Mesenchymal stem cell (in vitro differentiated cells and primary cell): ENCODE measurements around the gene BAZ2A.
"Not testable (repeated sequence)": the region's sequence is repeated elsewhere in the genome, so short reads cannot be mapped to it uniquely, and the experiment has no call there.

Experiments used
- DNase-seq: peaks from one replicate; pipeline ENCODE4 v3.0.0-alpha.2; 2013
- H2AFZ ChIP-seq: one replicate; pipeline ENCODE4 v1.6.1; 2013; ENCODE audit warnings: low read depth, mild to moderate bottlenecking, control low read depth, inconsistent platforms, low read length, moderate library complexity
- H2AK5ac ChIP-seq: 2 replicates; pipeline ENCODE4 v1.6.1; 2013; ENCODE audit warnings: low read length, moderate library complexity, mild to moderate bottlenecking, inconsistent platforms; ENCODE audit not compliant: severe bottlenecking
- H2BK120ac ChIP-seq: one replicate; pipeline ENCODE4 v1.6.1; 2013; ENCODE audit warnings: low read depth, mild to moderate bottlenecking, inconsistent platforms, low read length, moderate library complexity
- H2BK12ac ChIP-seq, 2 experiments: one replicate each; pipeline ENCODE4 v1.6.1; 2013; ENCODE audit warnings: inconsistent platforms in 2 of 2, low read length in 2 of 2, mild to moderate bottlenecking in 2 of 2, moderate library complexity in 2 of 2, control low read depth in 1 of 2
- H2BK15ac ChIP-seq: one replicate; pipeline ENCODE4 v1.6.1; 2013; ENCODE audit warnings: mild to moderate bottlenecking, low read depth, inconsistent platforms; ENCODE audit not compliant: poor library complexity, severe bottlenecking
- H2BK5ac ChIP-seq: 2 replicates; pipeline ENCODE4 v1.6.1; 2013; ENCODE audit warnings: low read depth, mild to moderate bottlenecking, low read length, control low read depth, inconsistent platforms; ENCODE audit not compliant: poor library complexity, severe bottlenecking
- H3K14ac ChIP-seq, 2 experiments: one replicate each; pipeline ENCODE4 v1.6.1; 2013; ENCODE audit warnings: inconsistent platforms in 2 of 2, low read length in 2 of 2, control low read depth in 1 of 2, mild to moderate bottlenecking in 1 of 2, moderate library complexity in 1 of 2
- H3K18ac ChIP-seq, 2 experiments: one replicate each; pipeline ENCODE4 v1.6.1; 2013; ENCODE audit warnings: inconsistent platforms in 2 of 2, low read length in 2 of 2, control low read depth in 1 of 2, low read depth in 1 of 2, mild to moderate bottlenecking in 1 of 2
- H3K23ac ChIP-seq, 2 experiments: one replicate each; pipeline ENCODE4 v1.6.1; 2013; ENCODE audit warnings: inconsistent platforms in 2 of 2, low read length in 2 of 2, mild to moderate bottlenecking in 2 of 2, moderate library complexity in 2 of 2, control low read depth in 1 of 2
- H3K27ac ChIP-seq: 2 replicates; pipeline ENCODE4 v1.5.1; 2013; ENCODE audit warnings: mild to moderate bottlenecking, moderate library complexity, low read length, control low read depth, inconsistent platforms; ENCODE audit not compliant: poor library complexity, severe bottlenecking
- H3K27me3 ChIP-seq, 2 experiments: 2 replicates each; pipeline versions ENCODE4 v1.6.1 to v1.7.0; 2013; ENCODE audit warnings: low read length in 2 of 2, mild to moderate bottlenecking in 2 of 2, moderate library complexity in 2 of 2, control low read depth in 1 of 2, inconsistent platforms in 1 of 2; ENCODE audit not compliant: control insufficient read depth in 1 of 2, insufficient read depth in 1 of 2
- H3K36me3 ChIP-seq, 2 experiments: 2 replicates each; pipeline versions ENCODE4 v1.6.1 to v1.7.0; 2013; ENCODE audit warnings: low read length in 2 of 2, control low read depth in 1 of 2, inconsistent platforms in 1 of 2, low read depth in 1 of 2, mild to moderate bottlenecking in 1 of 2; ENCODE audit not compliant: insufficient read depth in 2 of 2, control insufficient read depth in 1 of 2
- H3K4ac ChIP-seq, 2 experiments: one replicate each; pipeline ENCODE4 v1.6.1; 2013; ENCODE audit warnings: inconsistent platforms in 2 of 2, low read length in 2 of 2, mild to moderate bottlenecking in 2 of 2, moderate library complexity in 2 of 2, control low read depth in 1 of 2, low read depth in 1 of 2
- H3K4me1 ChIP-seq: 2 replicates; pipeline ENCODE4 v1.6.1; 2013; ENCODE audit warnings: low read depth, low read length, control low read depth; ENCODE audit not compliant: control insufficient read depth, insufficient read depth
- H3K4me2 ChIP-seq: 2 replicates; pipeline ENCODE4 v1.6.1; 2013; ENCODE audit warnings: low read length, mild to moderate bottlenecking, inconsistent platforms; ENCODE audit not compliant: poor library complexity, severe bottlenecking
- H3K4me3 ChIP-seq, 2 experiments: 2 replicates each; pipeline versions ENCODE4 v1.5.1 to v1.7.0; 2013; ENCODE audit warnings: low read length in 2 of 2, mild to moderate bottlenecking in 2 of 2, control low read depth in 1 of 2, low read depth in 1 of 2; ENCODE audit not compliant: insufficient read depth in 1 of 2
- H3K79me1 ChIP-seq: replicated peaks from 2 replicates; pipeline ENCODE4 v1.6.1; 2013; ENCODE audit warnings: mild to moderate bottlenecking, control low read depth, low read length, inconsistent platforms; ENCODE audit not compliant: poor library complexity, severe bottlenecking
- H3K9ac ChIP-seq: 2 replicates; pipeline ENCODE4 v1.7.0; 2013; ENCODE audit warnings: mild to moderate bottlenecking, low read length, moderate library complexity
- H3K9me3 ChIP-seq: 2 replicates; pipeline ENCODE4 v1.7.0; 2013; ENCODE audit warnings: mild to moderate bottlenecking, low read length; ENCODE audit not compliant: control insufficient read depth
- H4K8ac ChIP-seq: one replicate; pipeline ENCODE4 v1.6.1; 2013; ENCODE audit warnings: inconsistent platforms, mild to moderate bottlenecking, low read length, moderate library complexity
- H4K91ac ChIP-seq: one replicate; pipeline ENCODE4 v1.6.1; 2013; ENCODE audit warnings: mild to moderate bottlenecking, low read length, inconsistent platforms
- WGBS: methylation state at CpG from one replicate; pipeline ENCODE4 v1.1.7; 2013; ENCODE audit warnings: mixed read lengths; 5-methylcytosine and 5-hydroxymethylcytosine counted together

BAZ2A gene

DNA sequence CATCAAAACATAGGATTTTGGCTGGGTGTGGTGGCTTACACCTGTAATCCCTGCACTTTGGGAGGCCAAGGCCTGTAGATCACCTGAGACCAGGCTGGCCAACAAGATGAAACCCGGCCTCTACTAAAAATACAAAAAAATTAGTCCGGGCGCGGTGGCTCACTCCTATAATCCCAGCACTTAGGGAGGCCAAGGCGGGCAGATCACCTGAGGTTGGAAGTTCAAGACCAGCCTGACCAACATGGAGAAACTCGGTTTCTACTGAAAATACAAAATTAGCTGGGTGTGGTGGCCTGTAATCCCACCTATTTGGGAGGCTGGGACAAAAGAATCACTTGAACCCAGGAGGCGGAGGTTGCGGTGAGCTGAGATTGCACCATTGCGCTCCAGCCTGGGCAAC lies 17.9 kb upstream of the BAZ2A start:
- H3K4me1 ChIP-seq, H4K91ac ChIP-seq, H2BK120ac ChIP-seq, H2BK5ac ChIP-seq, H4K8ac ChIP-seq, H3K4me3 ChIP-seq, H3K9ac ChIP-seq, DNase-seq, H2BK12ac ChIP-seq, H2AFZ ChIP-seq, H3K14ac ChIP-seq, H3K23ac ChIP-seq, H2BK15ac ChIP-seq, H3K18ac ChIP-seq, H2AK5ac ChIP-seq, H3K4me2 ChIP-seq, H3K4ac ChIP-seq, H3K27ac ChIP-seq, H3K27me3 ChIP-seq, H3K79me1 ChIP-seq, H3K9me3 ChIP-seq: not testable (repeated sequence)
- peaks cover 4 to 17% of the 10 kb centered on the region in 2 experiments for H3K36me3 ChIP-seq
- 95% methylated on average over 9 of the region's 9 CpGs for WGBS

DNA sequence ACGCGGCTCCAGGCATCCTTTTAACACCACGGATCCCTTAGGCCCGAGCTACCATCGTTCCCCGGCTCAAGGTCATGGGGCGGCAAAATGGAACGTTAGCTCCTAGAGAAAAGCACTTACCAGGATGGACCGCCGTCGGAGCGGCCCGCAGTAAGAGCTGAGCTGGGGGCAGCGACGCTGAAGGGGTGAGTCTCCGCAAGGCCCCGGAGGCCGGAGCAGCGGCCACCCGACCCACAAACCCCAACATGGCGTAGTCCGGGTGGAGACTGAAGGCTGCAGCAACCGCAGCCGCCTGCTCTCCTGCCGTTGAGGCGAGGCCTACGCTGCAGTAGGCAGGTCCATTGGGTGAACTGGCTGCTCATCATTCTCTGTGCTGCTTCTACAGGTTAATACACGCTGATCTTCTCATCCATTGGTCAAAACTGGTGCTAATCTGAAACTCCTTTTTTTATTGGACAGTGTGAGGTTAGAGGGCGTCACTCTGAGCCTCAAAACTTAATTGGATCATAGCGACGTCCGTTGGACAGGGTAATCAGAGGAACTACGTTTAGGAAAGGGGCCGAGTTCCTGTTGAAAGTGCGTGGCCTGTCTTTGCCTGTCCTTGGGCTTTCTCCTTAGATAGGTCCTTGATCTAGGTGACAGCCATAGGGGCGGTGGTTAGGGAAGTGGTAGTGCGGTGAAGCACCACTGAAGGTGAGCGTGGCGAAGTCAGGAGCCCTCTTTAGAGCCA lies 15.8 kb upstream of the BAZ2A start, which contains the start of gene ATP5F1B:
ATP5F1B (minus strand) TSS at position 268 of the 730 bp plus-strand sequence; CDS start at position 247, 21 bp downstream.
- Histone ChIP-seq H2BK15ac (no peak within 1 kb of the TSS), H3K36me3 (peaks cover 17 to 38% of the 10 kb centered on the region in 2 experiments), H3K27me3 (no peaks in the 10 kb centered on the region), H3K79me1 (no peaks in the 10 kb centered on the region), H3K18ac (peak within 1 kb of the TSS; percentile 90 to 94), H2BK5ac (peak within 1 kb of the TSS; percentile 63), H3K27ac (peak within 1 kb of the TSS; percentile 92), H4K8ac (peak within 1 kb of the TSS; percentile 99), H3K23ac (peak within 1 kb of the TSS in 1 of 2 experiments; percentile 23), H2BK120ac (no peak within 1 kb of the TSS), H4K91ac (peak within 1 kb of the TSS; percentile 67), H2AK5ac (peak within 1 kb of the TSS; percentile 90), H2AFZ (no peak within 1 kb of the TSS), H3K14ac (peak within 1 kb of the TSS; percentile 79 to 93), H3K4ac (peak within 1 kb of the TSS; percentile 79 to 89), H3K9ac (peak within 1 kb of the TSS; percentile 99), H3K4me3 (peak within 1 kb of the TSS; percentile 94 to 99), H2BK12ac (no peak within 1 kb of the TSS), H3K9me3 (no peaks in the 10 kb centered on the region), H3K4me1 (peaks cover 2% of the 10 kb centered on the region), H3K4me2 (peak within 1 kb of the TSS; percentile 67)
- peak; percentile 100 for DNase-seq
- WGBS, result under 1% methylated on average over 39 of the region's 39 CpGs

DNA sequence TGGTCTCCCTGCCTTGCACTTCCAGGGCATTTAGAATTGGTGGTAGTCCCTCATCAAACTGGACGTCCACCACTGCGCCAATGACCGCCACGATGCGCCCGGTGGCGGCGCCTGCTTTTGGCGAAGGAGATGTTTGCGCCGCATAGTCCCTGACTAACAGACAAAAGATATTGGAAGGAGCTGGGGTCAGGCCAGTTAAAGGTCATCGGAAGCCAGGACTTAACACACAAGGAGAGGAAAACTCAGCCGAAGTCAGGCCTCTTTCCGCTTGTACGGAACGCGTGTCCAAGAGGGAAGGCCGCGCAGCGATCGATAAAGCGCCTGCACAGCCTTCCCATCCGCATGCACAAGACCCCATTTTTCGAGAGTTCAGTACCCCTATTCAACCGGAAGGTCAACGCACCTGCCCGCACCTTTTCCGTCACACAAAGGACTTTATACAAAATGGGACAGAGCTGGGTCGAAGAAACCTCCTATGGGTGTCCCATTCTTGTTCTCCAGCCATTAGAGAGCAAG lies 15.1 kb upstream of the BAZ2A start:
- Histone ChIP-seq H2BK15ac (no peak overlapping the region), H3K4me1 (peaks cover 2% of the 10 kb centered on the region), H3K36me3 (peaks cover 21 to 43% of the 10 kb centered on the region in 2 experiments), H3K23ac (peak overlapping the region in 1 of 2 experiments; percentile 23), H2AFZ (no peak overlapping the region), H3K79me1 (no peaks in the 10 kb centered on the region), H3K18ac (peak overlapping the region; percentile 90 to 94), H3K14ac (peak overlapping the region; percentile 79 to 93), H4K8ac (no peak overlapping the region), H3K9ac (peak overlapping the region; percentile 99), H3K27ac (peak overlapping the region; percentile 78), H3K27me3 (no peaks in the 10 kb centered on the region), H3K9me3 (no peaks in the 10 kb centered on the region), H2BK120ac (no peak overlapping the region), H3K4me3 (peak overlapping the region; percentile 94 to 99), H2AK5ac (no peak overlapping the region), H3K4ac (peak overlapping the region; percentile 79 to 89), H3K4me2 (peak overlapping the region; percentile 59), H4K91ac (peak overlapping the region; percentile 43), H2BK5ac (peak overlapping the region; percentile 2), H2BK12ac (no peak overlapping the region)
- DNase-seq, result peak; percentile 22
- WGBS, result under 1% methylated on average over 29 of the region's 29 CpGs

DNA sequence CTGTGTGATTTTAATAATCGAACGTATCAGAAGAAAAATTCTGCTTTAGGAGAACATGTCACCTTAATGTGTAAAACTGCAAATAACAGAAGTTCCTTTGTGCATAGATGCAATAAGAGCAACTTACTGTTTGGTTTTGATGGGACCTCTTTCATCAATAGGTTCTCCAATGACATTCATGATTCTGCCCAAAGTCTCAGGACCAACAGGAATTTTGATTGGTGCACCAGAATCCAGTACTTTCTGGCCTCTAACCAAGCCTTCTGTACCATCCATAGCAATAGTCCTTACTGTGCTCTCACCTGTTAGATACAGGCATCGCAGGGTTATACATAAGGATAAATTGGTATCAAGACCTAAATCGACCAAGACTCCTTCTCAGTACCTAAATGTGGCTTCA lies 14.5 kb upstream of the BAZ2A start:
- 74% methylated on average over 4 of the region's 4 CpGs for WGBS
- Histone ChIP-seq H4K91ac (no peak overlapping the region), H2AK5ac (no peak overlapping the region), H3K36me3 (peaks cover 27 to 49% of the 10 kb centered on the region in 2 experiments), H2BK12ac (no peak overlapping the region), H3K23ac (no peak overlapping the region), H3K14ac (no peak overlapping the region), H2BK15ac (no peak overlapping the region), H3K9me3 (no peaks in the 10 kb centered on the region), H3K4me3 (peak overlapping the region; percentile 94 to 99), H4K8ac (no peak overlapping the region), H3K79me1 (no peaks in the 10 kb centered on the region), H3K4me2 (peak overlapping the region; percentile 59), H3K18ac (no peak overlapping the region), H3K27me3 (no peaks in the 10 kb centered on the region), H3K27ac (no peak overlapping the region), H2BK120ac (no peak overlapping the region), H3K9ac (peak overlapping the region; percentile 99), H3K4me1 (peaks cover 2% of the 10 kb centered on the region), H2BK5ac (no peak overlapping the region), H3K4ac (no peak overlapping the region), H2AFZ (no peak overlapping the region)
- peak; percentile 26 for DNase-seq
